HUES64 (cell line): ENCODE measurements around the gene ETV7.

Experiments
- H3K27ac ChIP-seq: 2 replicates; pipeline ENCODE4 v1.7.0; 2013; ENCODE audit warnings: low read depth, low read length, inconsistent platforms
- H3K27me3 ChIP-seq: 2 replicates; pipeline ENCODE4 v1.6.1; 2013; ENCODE audit warnings: mild to moderate bottlenecking, low read length; ENCODE audit not compliant: insufficient read depth
- H3K36me3 ChIP-seq: 2 replicates; pipeline ENCODE4 v1.6.1; 2013; ENCODE audit warnings: mild to moderate bottlenecking, low read length; ENCODE audit not compliant: insufficient read depth
- H3K4me1 ChIP-seq: 2 replicates; pipeline ENCODE4 v1.6.1; 2013; ENCODE audit warnings: mild to moderate bottlenecking, low read length, moderate library complexity; ENCODE audit not compliant: insufficient read depth
- H3K4me3 ChIP-seq: 2 replicates; pipeline ENCODE4 v1.5.1; 2013; ENCODE audit warnings: mild to moderate bottlenecking, low read length, moderate library complexity
- H3K9ac ChIP-seq: 2 replicates; pipeline ENCODE4 v1.6.1; 2013; ENCODE audit warnings: mild to moderate bottlenecking, low read depth, low read length
- H3K9me3 ChIP-seq: 2 replicates; pipeline ENCODE4 v1.6.1; 2013; ENCODE audit warnings: low read depth, low read length; ENCODE audit not compliant: insufficient read depth
- WGBS: fragments of 150-250, 120-280 bp; methylation state at CpG from one replicate; pipeline ENCODE4 v1.1.7; 2013; ENCODE audit warnings: missing lambda C conversion rate; 5-methylcytosine and 5-hydroxymethylcytosine counted together

ETV7 gene

GRCh38 chr6:36382976-36383375 lies 4.5 kb downstream of the ETV7 start:
- 72% methylated on average over 4 of the region's 4 CpGs for WGBS
- no peak overlapping the region for H3K27ac ChIP-seq
- H3K4me1 ChIP-seq: no peaks in the 10 kb centered on the region
- no peaks in the 10 kb centered on the region for H3K36me3 ChIP-seq
- H3K4me3 ChIP-seq: no peak overlapping the region
- peaks cover 34% of the 10 kb centered on the region for H3K27me3 ChIP-seq
- no peak overlapping the region for H3K9ac ChIP-seq
- H3K9me3 ChIP-seq: no peaks in the 10 kb centered on the region

- no peak overlapping the region for H3K27ac ChIP-seq
- no peaks in the 10 kb centered on the region for H3K36me3 ChIP-seq
- WGBS: 82% methylated on average over 7 of the region's 9 CpGs
- no peaks in the 10 kb centered on the region for H3K9me3 ChIP-seq
- no peak overlapping the region for H3K9ac ChIP-seq
- H3K27me3 ChIP-seq: peaks cover 21% of the 10 kb centered on the region
- no peaks in the 10 kb centered on the region for H3K4me1 ChIP-seq
- H3K4me3 ChIP-seq: no peak overlapping the region
These were observed 5.7 kb downstream of the ETV7 start for GRCh38 chr6:36381502-36382389.

- 88% methylated on average over 4 of the region's 4 CpGs for WGBS
- no peaks in the 10 kb centered on the region for H3K9me3 ChIP-seq
- H3K9ac ChIP-seq: no peak overlapping the region
- no peak overlapping the region for H3K27ac ChIP-seq
- H3K4me1 ChIP-seq: no peaks in the 10 kb centered on the region
- H3K4me3 ChIP-seq: no peak overlapping the region
- H3K36me3 ChIP-seq: no peaks in the 10 kb centered on the region
- peaks cover 6% of the 10 kb centered on the region; the same call in 1 of the 2 replicates for H3K27me3 ChIP-seq
These were observed 7.3 kb downstream of the ETV7 start for GRCh38 chr6:36380166-36380565.

- no peak overlapping the region for H3K9ac ChIP-seq
- H3K4me3 ChIP-seq: no peak overlapping the region
- 93% methylated on average over 10 of the region's 10 CpGs for WGBS
- peaks cover 1% of the 10 kb centered on the region; the same call in 1 of the 2 replicates for H3K27me3 ChIP-seq
- no peaks in the 10 kb centered on the region for H3K36me3 ChIP-seq
- H3K9me3 ChIP-seq: no peaks in the 10 kb centered on the region
- H3K27ac ChIP-seq: no peak overlapping the region
- H3K4me1 ChIP-seq: no peaks in the 10 kb centered on the region
These were observed 8.5 kb downstream of the ETV7 start for GRCh38 chr6:36378936-36379335.

GRCh38 chr6:36378243-36378920 lies 9.1 kb downstream of the ETV7 start:
- Histone ChIP-seq H3K4me1 (no peaks in the 10 kb centered on the region), H3K9ac (no peak overlapping the region), H3K9me3 (no peaks in the 10 kb centered on the region), H3K27ac (no peak overlapping the region), H3K4me3 (no peak overlapping the region), H3K27me3 (no peaks in the 10 kb centered on the region), H3K36me3 (no peaks in the 10 kb centered on the region)
- WGBS: 93% methylated on average over 4 of the region's 4 CpGs

- Histone ChIP-seq H3K36me3 (no peaks in the 10 kb centered on the region), H3K4me1 (no peaks in the 10 kb centered on the region), H3K4me3 (no peak overlapping the region), H3K27ac (no peak overlapping the region), H3K9ac (no peak overlapping the region), H3K9me3 (no peaks in the 10 kb centered on the region), H3K27me3 (no peaks in the 10 kb centered on the region)
- 86% methylated on average over 5 of the region's 5 CpGs for WGBS
These were observed 9.9 kb downstream of the ETV7 start for GRCh38 chr6:36377594-36377993.

- Histone ChIP-seq H3K27me3 (no peaks in the 10 kb centered on the region), H3K9me3 (no peaks in the 10 kb centered on the region), H3K4me3 (no peak overlapping the region), H3K4me1 (no peaks in the 10 kb centered on the region), H3K27ac (no peak overlapping the region), H3K36me3 (no peaks in the 10 kb centered on the region), H3K9ac (no peak overlapping the region)
- WGBS: 71% methylated on average over 6 of the region's 8 CpGs
These were observed 10.7 kb downstream of the ETV7 start for GRCh38 chr6:36376742-36377141.

- no peaks in the 10 kb centered on the region for H3K4me1 ChIP-seq
- no peak overlapping the region for H3K4me3 ChIP-seq
- 88% methylated on average over 6 of the region's 8 CpGs for WGBS
- H3K9me3 ChIP-seq: no peaks in the 10 kb centered on the region
- no peaks in the 10 kb centered on the region for H3K36me3 ChIP-seq
- no peak overlapping the region for H3K27ac ChIP-seq
- H3K27me3 ChIP-seq: no peaks in the 10 kb centered on the region
- H3K9ac ChIP-seq: no peak overlapping the region
These were observed 11.3 kb downstream of the ETV7 start for GRCh38 chr6:36376183-36376582.

- H3K36me3 ChIP-seq: no peaks in the 10 kb centered on the region
- no peak overlapping the region for H3K9ac ChIP-seq
- 94% methylated on average over 20 of the region's 20 CpGs for WGBS
- H3K4me3 ChIP-seq: no peak overlapping the region
- H3K9me3 ChIP-seq: no peaks in the 10 kb centered on the region
- no peaks in the 10 kb centered on the region for H3K4me1 ChIP-seq
- H3K27ac ChIP-seq: no peak overlapping the region
- no peaks in the 10 kb centered on the region for H3K27me3 ChIP-seq
These were observed 11.8 kb downstream of the ETV7 start for GRCh38 chr6:36375644-36376155.

- Histone ChIP-seq H3K9ac (no peak overlapping the region), H3K4me1 (no peaks in the 10 kb centered on the region), H3K9me3 (no peaks in the 10 kb centered on the region), H3K27me3 (no peaks in the 10 kb centered on the region), H3K4me3 (no peak overlapping the region), H3K27ac (no peak overlapping the region), H3K36me3 (no peaks in the 10 kb centered on the region)
- WGBS: 93% methylated on average over 7 of the region's 8 CpGs
These were observed 12.5 kb downstream of the ETV7 start for GRCh38 chr6:36374972-36375371.

GRCh38 chr6:36374194-36374593 lies 13.3 kb downstream of the ETV7 start:
- Histone ChIP-seq H3K9me3 (no peaks in the 10 kb centered on the region), H3K27me3 (no peaks in the 10 kb centered on the region), H3K9ac (no peak overlapping the region), H3K4me3 (no peak overlapping the region), H3K36me3 (no peaks in the 10 kb centered on the region), H3K4me1 (no peaks in the 10 kb centered on the region), H3K27ac (no peak overlapping the region)
- WGBS: 91% methylated on average over 4 of the region's 4 CpGs
